ENCODE results near the gene ACKR3.

Gene ACKR3

DNA sequence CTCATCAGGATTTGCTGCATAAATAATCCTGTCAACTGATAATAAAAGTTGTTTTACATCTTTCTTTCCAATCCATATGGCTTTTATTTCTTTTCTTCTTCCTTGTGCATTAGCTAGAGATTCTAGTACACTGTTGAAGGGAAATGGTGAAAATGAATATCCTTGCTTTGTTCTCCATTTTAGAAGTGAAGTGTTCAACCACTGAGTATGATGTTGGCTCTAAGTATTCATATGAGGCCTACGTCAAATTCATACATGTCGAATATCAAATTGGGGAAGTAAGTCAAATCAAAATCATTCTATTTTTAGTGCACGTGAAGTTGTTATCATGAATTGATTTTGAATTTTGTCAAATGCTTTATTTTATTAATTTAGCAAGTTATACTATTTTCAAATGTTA is 7.8 kb upstream of the ACKR3 start:
- FAIRE-seq = no peak
- TF ChIP-seq POLR2AphosphoS5 (IDR thresholded peaks at IDR 0.05; ENCODE audit: low read depth, low read length) (no peak), POLR2A (IDR thresholded peaks at IDR 0.05; ENCODE audit: low read depth, low read length) (no peak), TAF1 (IDR thresholded peaks at IDR 0.05; ENCODE audit: borderline replicate concordance, low read depth, low read length) (no peak)
- no peak for DNase-seq (ENCODE audit: insufficient read length)

DNA sequence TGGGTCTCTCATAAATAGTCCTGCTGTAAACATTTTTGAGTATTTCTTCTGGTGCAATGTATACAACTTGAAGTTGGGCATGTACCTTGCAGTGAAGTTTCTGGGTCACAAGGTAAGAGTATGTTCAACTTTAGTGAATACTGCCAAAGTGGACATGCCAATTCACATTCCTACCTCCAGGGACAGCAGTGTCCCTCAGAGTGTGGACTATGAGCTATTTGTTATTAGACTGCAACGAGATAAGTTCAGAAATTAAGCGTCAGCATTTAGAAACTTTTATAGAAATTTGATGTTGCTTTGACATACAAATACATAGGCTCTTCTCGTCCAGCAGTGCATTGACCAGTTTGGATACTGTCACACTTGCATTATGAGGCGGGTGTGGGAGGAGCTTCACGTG is 7.2 kb upstream of the ACKR3 start:
- DNase-seq (ENCODE audit: insufficient read length) = no peak
- peak; percentile 9 for FAIRE-seq
- TF ChIP-seq POLR2AphosphoS5 (IDR thresholded peaks at IDR 0.05; ENCODE audit: low read depth, low read length) = no peak

DNA sequence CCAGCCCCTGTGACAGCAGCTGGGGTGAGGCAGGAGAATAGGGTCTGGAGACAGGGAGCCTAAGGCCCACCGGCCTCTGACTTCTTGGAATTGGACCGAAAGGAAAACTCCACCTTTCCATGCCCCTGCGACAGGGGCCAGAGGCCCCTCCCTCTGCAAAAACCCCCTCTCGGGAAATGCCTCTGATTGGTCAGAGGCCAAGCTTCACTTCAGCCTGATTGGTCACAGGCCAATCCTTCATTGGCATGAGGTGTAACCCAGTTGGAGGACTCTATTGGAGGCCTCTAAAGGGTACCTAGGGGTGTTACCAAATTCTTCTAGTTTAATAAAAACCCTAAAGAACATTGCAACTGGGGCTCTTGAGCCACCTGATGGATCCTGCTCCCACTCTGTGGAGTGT is 5.7 kb upstream of the ACKR3 start:
- FAIRE-seq = no peak
- TF ChIP-seq TAF1 (IDR thresholded peaks at IDR 0.05; ENCODE audit: borderline replicate concordance, low read depth, low read length) (no peak), POLR2A (IDR thresholded peaks at IDR 0.05; ENCODE audit: low read depth, low read length) (no peak), POLR2AphosphoS5 (IDR thresholded peaks at IDR 0.05; ENCODE audit: low read depth, low read length) (no peak)
- DNase-seq (ENCODE audit: insufficient read length) = no peak

DNA sequence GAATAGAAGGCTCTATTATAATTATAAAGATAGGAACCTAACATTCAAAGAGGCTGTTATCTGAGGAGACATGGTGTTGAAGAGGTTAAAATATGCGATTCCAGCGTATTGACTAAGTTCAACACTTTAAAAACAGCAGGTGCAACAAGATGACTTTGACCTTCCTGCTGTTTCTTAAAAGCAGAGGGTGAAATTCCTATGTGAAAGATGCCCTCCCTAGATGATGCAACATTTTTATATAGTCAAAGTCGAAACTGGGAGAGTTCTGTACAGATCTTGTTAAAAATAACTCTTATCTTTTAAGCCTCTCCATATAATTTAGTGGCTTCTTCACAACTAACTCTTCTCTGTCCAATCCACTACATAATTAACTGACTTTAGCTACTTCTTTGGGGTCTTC is 4.4 kb upstream of the ACKR3 start:
- DNase-seq (ENCODE audit: insufficient read length) = no peak
- no peak for TF ChIP-seq POLR2AphosphoS5 (IDR thresholded peaks at IDR 0.05; ENCODE audit: low read depth, low read length)
- TF ChIP-seq POLR2A (IDR thresholded peaks at IDR 0.05; ENCODE audit: low read depth, low read length) = no peak
- TF ChIP-seq TAF1 (IDR thresholded peaks at IDR 0.05; ENCODE audit: borderline replicate concordance, low read depth, low read length) = no peak
- no peak for FAIRE-seq

DNA sequence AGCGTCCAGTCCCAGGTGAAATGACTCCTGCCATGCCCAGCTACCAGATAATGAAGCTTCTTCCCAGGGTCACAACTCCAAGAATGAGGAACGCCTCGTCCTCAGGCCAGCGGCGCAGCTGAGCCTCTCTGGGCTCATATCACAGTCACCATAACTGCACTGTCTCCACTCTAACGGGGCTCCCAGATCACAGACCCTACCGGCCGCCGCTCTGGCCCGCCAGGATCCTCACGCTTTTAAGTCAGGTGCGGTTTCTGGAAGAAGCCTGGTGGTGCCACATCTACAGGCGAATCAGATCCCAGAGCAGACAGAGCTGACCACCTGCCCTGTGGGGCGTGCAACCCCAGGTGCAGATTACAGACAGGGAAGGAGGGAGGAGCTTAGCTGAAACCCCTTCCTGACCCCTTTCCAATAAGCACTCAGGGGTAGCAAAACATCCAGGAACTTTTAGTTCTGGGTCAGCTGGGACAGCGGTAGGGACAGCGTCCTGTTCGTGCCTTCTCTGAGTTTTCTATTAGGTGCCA is 3.7 kb upstream of the ACKR3 start:
- DNase-seq (ENCODE audit: insufficient read length) (no peak), FAIRE-seq (no peak)
- TF ChIP-seq TAF1 (IDR thresholded peaks at IDR 0.05; ENCODE audit: borderline replicate concordance, low read depth, low read length) (no peak), POLR2AphosphoS5 (IDR thresholded peaks at IDR 0.05; ENCODE audit: low read depth, low read length) (no peak), POLR2A (IDR thresholded peaks at IDR 0.05; ENCODE audit: low read depth, low read length) (no peak)

DNA sequence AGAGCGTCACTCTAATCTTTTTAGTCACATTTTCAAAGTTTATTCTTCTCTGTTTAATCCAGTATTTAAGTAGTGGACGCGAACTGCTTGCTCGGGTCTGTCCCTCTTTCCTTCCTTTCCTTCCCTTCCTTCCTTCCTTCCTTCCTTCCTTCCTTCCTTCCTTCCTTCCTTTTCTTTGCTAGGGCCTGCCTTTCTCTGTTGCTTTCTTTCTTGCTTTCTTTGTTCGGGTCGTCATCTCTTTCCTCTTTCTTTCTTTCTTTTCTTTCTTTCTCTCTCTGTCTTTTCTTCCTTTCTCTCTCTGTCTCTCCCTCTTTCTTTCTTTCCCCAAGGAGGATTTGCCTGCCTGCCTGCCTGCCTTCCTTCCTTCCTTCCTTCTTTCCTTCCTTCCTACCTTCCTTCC is 3.0 kb upstream of the ACKR3 start:
- no peak for FAIRE-seq
- TF ChIP-seq POLR2A (IDR thresholded peaks at IDR 0.05; ENCODE audit: low read depth, low read length) (no peak), POLR2AphosphoS5 (IDR thresholded peaks at IDR 0.05; ENCODE audit: low read depth, low read length) (no peak), TAF1 (IDR thresholded peaks at IDR 0.05; ENCODE audit: borderline replicate concordance, low read depth, low read length) (no peak)
- DNase-seq (ENCODE audit: insufficient read length) = no peak

DNA sequence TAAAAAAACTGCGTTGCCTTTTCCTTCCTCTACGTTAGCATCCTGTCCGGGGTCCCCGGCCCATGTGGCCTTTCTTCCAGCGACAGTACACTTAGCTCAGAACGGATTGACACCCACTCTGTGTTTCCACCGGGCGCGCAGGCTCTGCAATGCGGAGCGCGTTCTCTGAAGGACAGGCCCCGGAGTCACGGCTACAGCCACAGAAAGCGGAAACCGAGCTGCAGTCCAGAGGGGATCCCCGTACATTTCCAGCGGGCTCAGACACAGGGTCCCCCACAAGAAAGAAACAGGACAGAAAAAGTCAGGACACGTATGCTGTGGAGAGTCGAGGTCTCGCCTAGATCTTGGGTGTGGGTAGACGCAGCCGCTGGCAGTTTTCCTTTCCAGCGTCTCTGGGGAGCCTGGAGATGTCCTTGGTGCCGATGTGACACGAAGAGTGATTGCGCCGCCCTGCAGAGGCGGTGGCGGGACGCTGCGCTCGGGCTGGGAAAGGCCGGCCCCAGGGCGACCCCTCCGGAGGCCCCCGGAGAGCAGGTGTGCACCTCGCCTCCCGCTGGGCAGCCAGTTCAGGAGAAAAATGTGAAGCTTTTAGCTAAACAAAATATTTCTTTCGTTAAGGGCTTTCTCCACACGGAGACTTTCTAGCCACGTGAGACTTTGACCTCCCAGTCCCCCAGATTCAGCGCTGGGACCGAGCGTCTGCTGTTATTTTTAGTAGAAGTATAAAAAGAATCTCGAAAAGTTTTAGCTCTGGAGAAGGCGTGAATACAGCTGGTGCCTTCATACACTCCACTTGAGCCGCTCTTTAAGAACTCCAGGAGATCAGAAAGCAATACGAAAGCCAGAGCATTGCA is 1.3 kb upstream of the ACKR3 start:
- FAIRE-seq (peak; percentile 82), DNase-seq (ENCODE audit: insufficient read length) (peak; percentile 51)
- TF ChIP-seq POLR2AphosphoS5 (IDR thresholded peaks at IDR 0.05; ENCODE audit: low read depth, low read length) (no peak), POLR2A (IDR thresholded peaks at IDR 0.05; ENCODE audit: low read depth, low read length) (no peak), TAF1 (IDR thresholded peaks at IDR 0.05; ENCODE audit: borderline replicate concordance, low read depth, low read length) (peak; percentile 29; the same call in 1 of the 2 replicates)

DNA sequence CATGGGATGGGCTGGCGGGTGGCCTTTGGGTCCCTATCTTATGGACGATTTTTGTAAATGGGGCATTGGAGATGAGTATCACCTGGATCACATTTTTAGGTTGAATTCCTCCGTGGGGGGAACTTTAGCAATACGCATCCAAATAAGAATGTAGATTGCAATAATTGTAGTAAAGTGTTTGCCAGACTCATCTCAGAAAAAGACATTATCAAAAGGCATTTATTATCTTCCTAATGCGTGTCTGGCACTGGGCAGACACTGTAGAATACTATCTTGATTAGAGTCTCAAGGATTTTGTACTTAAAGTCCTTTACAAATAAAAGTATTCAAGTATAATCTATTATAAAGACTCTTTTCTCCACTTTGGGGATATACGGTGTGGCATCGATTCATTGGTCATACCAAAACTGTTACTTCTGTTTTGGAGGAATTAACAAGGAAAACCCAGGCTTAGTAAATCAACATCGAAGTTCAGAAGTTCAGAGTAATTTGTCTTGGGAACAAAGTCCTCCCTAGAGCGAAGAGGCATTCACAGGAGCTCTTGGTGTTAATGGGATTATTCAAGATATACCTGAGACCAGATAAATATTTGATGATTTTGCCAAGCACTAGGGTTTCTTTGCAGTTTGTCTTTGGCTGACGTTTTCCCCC is 578 bp upstream of the ACKR3 start:
- FAIRE-seq = peak; percentile 50

DNA sequence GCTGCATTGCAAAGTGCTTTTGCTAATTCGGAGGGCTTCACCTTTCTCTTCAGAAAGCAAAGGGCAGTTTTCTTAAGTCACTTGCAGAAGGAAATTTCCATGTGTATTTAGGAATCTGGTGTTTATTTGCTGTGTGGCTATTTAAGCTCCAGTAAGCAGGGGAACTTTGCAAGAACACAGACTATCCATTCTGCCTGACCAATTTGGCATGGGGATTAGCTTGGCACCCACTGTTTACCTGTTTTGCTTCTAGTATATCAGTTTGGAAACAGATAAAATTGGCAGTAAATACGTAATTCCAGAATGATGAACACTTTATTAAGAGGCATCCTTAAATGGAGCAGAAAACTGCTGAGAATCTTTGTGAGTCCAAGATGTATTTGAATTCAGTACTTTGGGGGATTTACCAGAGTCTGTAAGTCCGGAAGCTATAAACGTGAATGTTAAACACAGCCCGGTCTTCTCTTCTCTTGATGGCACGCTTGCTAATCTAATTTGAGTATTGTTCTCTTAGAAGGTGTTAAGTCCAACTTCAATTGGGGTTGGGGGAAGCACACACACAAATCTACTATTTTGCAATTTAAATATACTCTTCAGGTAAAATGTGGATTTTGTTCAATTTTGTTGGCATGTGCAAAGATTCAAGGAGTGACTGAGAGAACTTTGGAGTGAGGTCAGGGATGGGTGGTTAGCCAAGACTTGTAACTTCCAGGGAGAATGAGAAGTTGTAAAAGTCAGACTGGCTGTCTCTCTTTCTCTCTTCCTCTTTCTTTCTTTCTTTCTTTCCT is 650 bp downstream of the ACKR3 start:
- no peak for TF ChIP-seq POLR2A (IDR thresholded peaks at IDR 0.05; ENCODE audit: low read depth, low read length)
- no peak for TF ChIP-seq TAF1 (IDR thresholded peaks at IDR 0.05; ENCODE audit: borderline replicate concordance, low read depth, low read length)
- no peak for TF ChIP-seq POLR2AphosphoS5 (IDR thresholded peaks at IDR 0.05; ENCODE audit: low read depth, low read length)
- DNase-seq (ENCODE audit: insufficient read length) (no peak), FAIRE-seq (no peak)

More for the DNA sequence above, 578 bp upstream of the ACKR3 start:
- DNase-seq (ENCODE audit: insufficient read length) = no peak
- TF ChIP-seq POLR2AphosphoS5 (IDR thresholded peaks at IDR 0.05; ENCODE audit: low read depth, low read length) = no peak
- no peak for TF ChIP-seq TAF1 (IDR thresholded peaks at IDR 0.05; ENCODE audit: borderline replicate concordance, low read depth, low read length)
- TF ChIP-seq POLR2A (IDR thresholded peaks at IDR 0.05; ENCODE audit: low read depth, low read length) = no peak

DNA sequence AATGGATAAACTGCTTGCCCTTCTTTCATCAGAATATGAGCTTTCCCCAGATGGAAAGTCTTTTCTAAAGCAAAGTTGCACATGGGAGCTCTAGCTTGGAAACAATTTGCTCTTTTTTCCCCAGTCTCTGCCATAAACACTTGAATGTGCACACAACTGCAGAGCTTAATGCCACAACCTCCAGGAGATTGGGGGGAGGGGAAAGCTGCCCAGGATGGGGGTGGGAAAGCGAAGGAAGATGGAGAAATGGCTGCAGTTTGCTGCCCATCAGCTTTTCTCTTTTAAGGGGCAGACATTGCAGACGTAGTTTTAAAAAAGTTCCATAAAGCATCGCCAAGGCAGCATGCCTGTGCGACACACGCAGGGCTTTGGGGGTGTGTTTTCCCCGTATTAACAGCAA is 1.5 kb downstream of the ACKR3 start:
- TF ChIP-seq TAF1 (IDR thresholded peaks at IDR 0.05; ENCODE audit: borderline replicate concordance, low read depth, low read length) (no peak), POLR2A (IDR thresholded peaks at IDR 0.05; ENCODE audit: low read depth, low read length) (no peak), POLR2AphosphoS5 (IDR thresholded peaks at IDR 0.05; ENCODE audit: low read depth, low read length) (no peak)
- DNase-seq (ENCODE audit: insufficient read length) (no peak), FAIRE-seq (no peak)

DNA sequence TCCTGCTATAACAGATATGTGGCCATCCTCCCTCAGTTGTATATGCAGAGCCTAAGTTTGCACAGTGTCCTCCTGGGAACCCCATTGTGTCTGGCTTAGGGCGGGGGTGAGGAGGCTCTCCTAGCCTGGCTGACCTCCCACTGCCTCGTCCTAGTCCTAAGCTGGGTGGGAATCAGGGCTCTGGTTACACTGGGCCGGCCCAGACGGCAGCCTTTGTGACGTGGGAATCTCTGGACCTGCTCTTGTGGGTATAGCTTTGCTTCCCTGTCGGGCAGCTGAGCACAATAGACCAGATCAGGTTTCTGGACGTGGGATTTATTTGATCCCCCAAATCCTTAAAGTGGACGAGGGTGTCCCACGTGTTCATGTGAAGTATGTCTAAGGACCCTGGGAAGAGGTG is 2.9 kb downstream of the ACKR3 start:
- DNase-seq (ENCODE audit: insufficient read length) (no peak), FAIRE-seq (no peak)
- TF ChIP-seq POLR2AphosphoS5 (IDR thresholded peaks at IDR 0.05; ENCODE audit: low read depth, low read length) = no peak
- no peak for TF ChIP-seq TAF1 (IDR thresholded peaks at IDR 0.05; ENCODE audit: borderline replicate concordance, low read depth, low read length)
- TF ChIP-seq POLR2A (IDR thresholded peaks at IDR 0.05; ENCODE audit: low read depth, low read length) = no peak
